WTC11 (cell line): ENCODE results near the gene SCFD1. TPM values are rescaled to one million over a fixed set of nuclear protein-coding genes. Genes with fewer than 3 reads are reported as not detected.

Source experiments
- ATAC-seq: fragments of 200-7000 bp; cut with Tn5 transposase; 2 replicates; pipeline ENCODE4 v1.10.0; 2021; ENCODE audit warnings: mild to moderate bottlenecking, moderate library complexity
- CTCF ChIA-PET: fragments of 300-600 bp; sonication (Branson Sonifier 250); formaldehyde crosslinking; loops from one replicate; lab custom pipeline; 2021; ENCODE audit warnings: antibody characterized with exemption; lab: Charles Lee
- POLR2A ChIA-PET: fragments of 350-600 bp; sonication (Branson Sonifier 250); formaldehyde crosslinking; loops from one replicate; lab custom pipeline; 2021; ENCODE audit warnings: antibody characterized with exemption; lab: Charles Lee
- DNase-seq: peaks from one replicate; pipeline ENCODE4 v3.0.0; 2021; ENCODE audit warnings: low spot score
- H3K27ac Mint-ChIP-seq: 2 replicates; pipeline ENCODE4 v1.8.0; 2021; ENCODE audit warnings: mixed read lengths
- H3K27me3 Mint-ChIP-seq: 2 replicates; pipeline ENCODE4 v1.8.0; 2021; ENCODE audit warnings: low read depth, mild to moderate bottlenecking, moderate library complexity, mixed read lengths
- H3K36me3 Mint-ChIP-seq: 2 replicates; pipeline ENCODE4 v1.8.0; 2021; ENCODE audit warnings: mixed read lengths
- H3K4me1 Mint-ChIP-seq: 2 replicates; pipeline ENCODE4 v1.8.0; 2022; ENCODE audit warnings: mixed read lengths
- H3K4me3 Mint-ChIP-seq: 2 replicates; pipeline ENCODE4 v1.8.0; 2021; ENCODE audit warnings: mild to moderate bottlenecking, moderate library complexity, mixed read lengths
- H3K9me3 Mint-ChIP-seq: 2 replicates; pipeline ENCODE4 v1.8.0; 2021; ENCODE audit warnings: mixed read lengths
- ATF1 ChIP-seq: sonication (generic); formaldehyde crosslinking; IDR thresholded peaks from 2 replicates; pipeline ENCODE4 v1.8.1; 2023; ENCODE audit warnings: mild to moderate bottlenecking, moderate library complexity, missing genetic modification reagents
- ELF4 ChIP-seq: sonication (generic); formaldehyde crosslinking; IDR thresholded peaks from 2 replicates; pipeline ENCODE4 v1.8.1; 2022; ENCODE audit warnings: low read depth, mild to moderate bottlenecking, moderate library complexity, missing genetic modification reagents
- ETV6 ChIP-seq: sonication (generic); formaldehyde crosslinking; IDR thresholded peaks from 2 replicates; pipeline ENCODE4 v1.8.1; 2022; ENCODE audit warnings: mild to moderate bottlenecking, missing genetic modification reagents
- FOXP1 ChIP-seq: sonication (generic); formaldehyde crosslinking; IDR thresholded peaks from 2 replicates; pipeline ENCODE4 v1.8.0; 2022; ENCODE audit warnings: missing genetic modification reagents, mild to moderate bottlenecking, moderate library complexity, borderline replicate concordance
- GABPB1 ChIP-seq: sonication (generic); formaldehyde crosslinking; IDR thresholded peaks from 2 replicates; pipeline ENCODE4 v1.8.1; 2023; ENCODE audit warnings: mild to moderate bottlenecking, missing genetic modification reagents
- HMGA2 ChIP-seq: fragments of 250-450 bp; sonication (Bioruptor Pico); IDR thresholded peaks from 2 replicates; pipeline ENCODE4 v1.4.0; 2021; ENCODE audit warnings: mild to moderate bottlenecking, moderate library complexity
- KAT7 ChIP-seq: sonication (generic); formaldehyde crosslinking; IDR thresholded peaks from 2 replicates; pipeline ENCODE4 v1.8.1; 2023; ENCODE audit warnings: missing genetic modification reagents, mild to moderate bottlenecking, borderline replicate concordance
- NFYB ChIP-seq: sonication (generic); formaldehyde crosslinking; conservative IDR thresholded peaks from 2 replicates; pipeline ENCODE4 v1.8.0; 2022; ENCODE audit warnings: low read depth, missing genetic modification reagents
- NR3C1 ChIP-seq: sonication (generic); formaldehyde crosslinking; conservative IDR thresholded peaks from 2 replicates; pipeline ENCODE4 v1.8.1; 2023; ENCODE audit warnings: low read depth, mild to moderate bottlenecking, missing genetic modification reagents
- ZBTB21 ChIP-seq: sonication (generic); formaldehyde crosslinking; IDR thresholded peaks from 2 replicates; pipeline ENCODE4 v1.8.1; 2023; ENCODE audit warnings: mild to moderate bottlenecking, missing genetic modification reagents, borderline replicate concordance
- ZNF423 ChIP-seq: fragments of 250-450 bp; sonication (Bioruptor Pico); IDR thresholded peaks from 2 replicates; pipeline ENCODE4 v2.1.2; 2022; ENCODE audit warnings: mild to moderate bottlenecking, moderate library complexity
- ZNF671 ChIP-seq: fragments of 250-450 bp; sonication (Bioruptor Pico); IDR thresholded peaks from 2 replicates; pipeline ENCODE4 v1.8.0; 2021; ENCODE audit warnings: mild to moderate bottlenecking
- total RNA-seq: library from RNA; stranded (reverse); gene quantifications from 3 replicates; pipeline ENCODE4 v1.2.3, GENCODE V29; 2021
- TF ChIP-seq, protein P1 (sequence below): sonication (generic); formaldehyde crosslinking; conservative IDR thresholded peaks from 2 replicates; pipeline ENCODE4 v1.8.1; 2023; ENCODE audit warnings: mild to moderate bottlenecking, low read depth, missing genetic modification reagents, moderate library complexity
- TF ChIP-seq, protein P2 (sequence below): fragments of 250-450 bp; sonication (Bioruptor Pico); IDR thresholded peaks from 2 replicates; pipeline ENCODE4 v1.9.0; 2021; ENCODE audit warnings: mild to moderate bottlenecking
- TF ChIP-seq, protein P3 (sequence below): sonication (generic); formaldehyde crosslinking; IDR thresholded peaks from 2 replicates; pipeline ENCODE4 v1.8.0; 2022; ENCODE audit warnings: mild to moderate bottlenecking, missing genetic modification reagents
- TF ChIP-seq, protein P4 (sequence below): fragments of 250-450 bp; sonication (Bioruptor Pico); IDR thresholded peaks from 2 replicates; pipeline ENCODE4 v1.9.0; 2021; ENCODE audit warnings: mild to moderate bottlenecking
- TF ChIP-seq, protein P5 (sequence below): fragments of 250-450 bp; sonication (Bioruptor Pico); IDR thresholded peaks from 2 replicates; pipeline ENCODE4 v1.9.0; 2021; ENCODE audit warnings: mild to moderate bottlenecking, borderline replicate concordance
- TF ChIP-seq, protein P6 (sequence below): fragments of 250-450 bp; sonication (Bioruptor Pico); IDR thresholded peaks from 2 replicates; pipeline ENCODE4 v1.8.0; 2021; ENCODE audit warnings: mild to moderate bottlenecking
- TF ChIP-seq, protein P7 (sequence below): sonication (generic); formaldehyde crosslinking; IDR thresholded peaks from 2 replicates; pipeline ENCODE4 v1.8.1; 2023; ENCODE audit warnings: mild to moderate bottlenecking, missing genetic modification reagents, moderate library complexity
- TF ChIP-seq, protein P8 (sequence below): sonication (generic); formaldehyde crosslinking; IDR thresholded peaks from 2 replicates; pipeline ENCODE4 v1.8.0; 2022; ENCODE audit warnings: mild to moderate bottlenecking, missing genetic modification reagents

The SCFD1 gene
- total RNA-seq, 1 experiment from 2014 or later = 77.5 TPM

DNA sequence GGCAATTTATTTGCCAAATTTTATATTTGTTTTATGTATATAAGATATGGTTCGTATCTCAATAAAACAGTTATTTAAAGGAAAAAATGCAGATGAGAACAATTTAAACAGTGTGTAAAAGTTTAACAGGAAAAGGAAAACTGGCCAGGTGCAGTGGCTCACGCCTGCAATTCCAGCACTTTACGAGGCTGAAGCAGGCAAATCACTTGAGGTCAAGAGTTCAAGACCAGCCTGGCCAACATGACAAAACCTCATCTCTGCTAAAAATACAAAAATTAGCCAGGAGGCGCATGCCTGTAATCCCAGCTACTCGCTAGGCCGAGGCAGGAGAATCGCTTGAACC lies 40.9 kb upstream of the SCFD1 start:
- CTCF ChIA-PET = no interaction called here
- TF ChIP-seq, protein P1, sequence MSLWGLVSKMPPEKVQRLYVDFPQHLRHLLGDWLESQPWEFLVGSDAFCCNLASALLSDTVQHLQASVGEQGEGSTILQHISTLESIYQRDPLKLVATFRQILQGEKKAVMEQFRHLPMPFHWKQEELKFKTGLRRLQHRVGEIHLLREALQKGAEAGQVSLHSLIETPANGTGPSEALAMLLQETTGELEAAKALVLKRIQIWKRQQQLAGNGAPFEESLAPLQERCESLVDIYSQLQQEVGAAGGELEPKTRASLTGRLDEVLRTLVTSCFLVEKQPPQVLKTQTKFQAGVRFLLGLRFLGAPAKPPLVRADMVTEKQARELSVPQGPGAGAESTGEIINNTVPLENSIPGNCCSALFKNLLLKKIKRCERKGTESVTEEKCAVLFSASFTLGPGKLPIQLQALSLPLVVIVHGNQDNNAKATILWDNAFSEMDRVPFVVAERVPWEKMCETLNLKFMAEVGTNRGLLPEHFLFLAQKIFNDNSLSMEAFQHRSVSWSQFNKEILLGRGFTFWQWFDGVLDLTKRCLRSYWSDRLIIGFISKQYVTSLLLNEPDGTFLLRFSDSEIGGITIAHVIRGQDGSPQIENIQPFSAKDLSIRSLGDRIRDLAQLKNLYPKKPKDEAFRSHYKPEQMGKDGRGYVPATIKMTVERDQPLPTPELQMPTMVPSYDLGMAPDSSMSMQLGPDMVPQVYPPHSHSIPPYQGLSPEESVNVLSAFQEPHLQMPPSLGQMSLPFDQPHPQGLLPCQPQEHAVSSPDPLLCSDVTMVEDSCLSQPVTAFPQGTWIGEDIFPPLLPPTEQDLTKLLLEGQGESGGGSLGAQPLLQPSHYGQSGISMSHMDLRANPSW = no peak
- TF ChIP-seq ZBTB21 (no peak), ETV6 (CRISPR knock-in tag) (no peak), NR3C1 (CRISPR knock-in tag) (no peak), FOXP1 (no peak), ATF1 (CRISPR knock-in tag) (no peak), HMGA2 (CRISPR knock-in tag) (no peak), ELF4 (no peak), GABPB1 (no peak), NFYB (CRISPR knock-in tag) (no peak), ZNF671 (CRISPR knock-in tag) (no peak), ZNF423 (CRISPR knock-in tag) (no peak), KAT7 (CRISPR knock-in tag) (no peak)
- TF ChIP-seq, protein P2, sequence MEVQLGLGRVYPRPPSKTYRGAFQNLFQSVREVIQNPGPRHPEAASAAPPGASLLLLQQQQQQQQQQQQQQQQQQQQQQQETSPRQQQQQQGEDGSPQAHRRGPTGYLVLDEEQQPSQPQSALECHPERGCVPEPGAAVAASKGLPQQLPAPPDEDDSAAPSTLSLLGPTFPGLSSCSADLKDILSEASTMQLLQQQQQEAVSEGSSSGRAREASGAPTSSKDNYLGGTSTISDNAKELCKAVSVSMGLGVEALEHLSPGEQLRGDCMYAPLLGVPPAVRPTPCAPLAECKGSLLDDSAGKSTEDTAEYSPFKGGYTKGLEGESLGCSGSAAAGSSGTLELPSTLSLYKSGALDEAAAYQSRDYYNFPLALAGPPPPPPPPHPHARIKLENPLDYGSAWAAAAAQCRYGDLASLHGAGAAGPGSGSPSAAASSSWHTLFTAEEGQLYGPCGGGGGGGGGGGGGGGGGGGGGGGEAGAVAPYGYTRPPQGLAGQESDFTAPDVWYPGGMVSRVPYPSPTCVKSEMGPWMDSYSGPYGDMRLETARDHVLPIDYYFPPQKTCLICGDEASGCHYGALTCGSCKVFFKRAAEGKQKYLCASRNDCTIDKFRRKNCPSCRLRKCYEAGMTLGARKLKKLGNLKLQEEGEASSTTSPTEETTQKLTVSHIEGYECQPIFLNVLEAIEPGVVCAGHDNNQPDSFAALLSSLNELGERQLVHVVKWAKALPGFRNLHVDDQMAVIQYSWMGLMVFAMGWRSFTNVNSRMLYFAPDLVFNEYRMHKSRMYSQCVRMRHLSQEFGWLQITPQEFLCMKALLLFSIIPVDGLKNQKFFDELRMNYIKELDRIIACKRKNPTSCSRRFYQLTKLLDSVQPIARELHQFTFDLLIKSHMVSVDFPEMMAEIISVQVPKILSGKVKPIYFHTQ (CRISPR knock-in tag) = no peak
- TF ChIP-seq, protein P3, sequence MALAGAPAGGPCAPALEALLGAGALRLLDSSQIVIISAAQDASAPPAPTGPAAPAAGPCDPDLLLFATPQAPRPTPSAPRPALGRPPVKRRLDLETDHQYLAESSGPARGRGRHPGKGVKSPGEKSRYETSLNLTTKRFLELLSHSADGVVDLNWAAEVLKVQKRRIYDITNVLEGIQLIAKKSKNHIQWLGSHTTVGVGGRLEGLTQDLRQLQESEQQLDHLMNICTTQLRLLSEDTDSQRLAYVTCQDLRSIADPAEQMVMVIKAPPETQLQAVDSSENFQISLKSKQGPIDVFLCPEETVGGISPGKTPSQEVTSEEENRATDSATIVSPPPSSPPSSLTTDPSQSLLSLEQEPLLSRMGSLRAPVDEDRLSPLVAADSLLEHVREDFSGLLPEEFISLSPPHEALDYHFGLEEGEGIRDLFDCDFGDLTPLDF (CRISPR knock-in tag) = no peak
- TF ChIP-seq, protein P4, sequence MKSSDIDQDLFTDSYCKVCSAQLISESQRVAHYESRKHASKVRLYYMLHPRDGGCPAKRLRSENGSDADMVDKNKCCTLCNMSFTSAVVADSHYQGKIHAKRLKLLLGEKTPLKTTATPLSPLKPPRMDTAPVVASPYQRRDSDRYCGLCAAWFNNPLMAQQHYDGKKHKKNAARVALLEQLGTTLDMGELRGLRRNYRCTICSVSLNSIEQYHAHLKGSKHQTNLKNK (CRISPR knock-in tag) = no peak
- TF ChIP-seq, protein P5, sequence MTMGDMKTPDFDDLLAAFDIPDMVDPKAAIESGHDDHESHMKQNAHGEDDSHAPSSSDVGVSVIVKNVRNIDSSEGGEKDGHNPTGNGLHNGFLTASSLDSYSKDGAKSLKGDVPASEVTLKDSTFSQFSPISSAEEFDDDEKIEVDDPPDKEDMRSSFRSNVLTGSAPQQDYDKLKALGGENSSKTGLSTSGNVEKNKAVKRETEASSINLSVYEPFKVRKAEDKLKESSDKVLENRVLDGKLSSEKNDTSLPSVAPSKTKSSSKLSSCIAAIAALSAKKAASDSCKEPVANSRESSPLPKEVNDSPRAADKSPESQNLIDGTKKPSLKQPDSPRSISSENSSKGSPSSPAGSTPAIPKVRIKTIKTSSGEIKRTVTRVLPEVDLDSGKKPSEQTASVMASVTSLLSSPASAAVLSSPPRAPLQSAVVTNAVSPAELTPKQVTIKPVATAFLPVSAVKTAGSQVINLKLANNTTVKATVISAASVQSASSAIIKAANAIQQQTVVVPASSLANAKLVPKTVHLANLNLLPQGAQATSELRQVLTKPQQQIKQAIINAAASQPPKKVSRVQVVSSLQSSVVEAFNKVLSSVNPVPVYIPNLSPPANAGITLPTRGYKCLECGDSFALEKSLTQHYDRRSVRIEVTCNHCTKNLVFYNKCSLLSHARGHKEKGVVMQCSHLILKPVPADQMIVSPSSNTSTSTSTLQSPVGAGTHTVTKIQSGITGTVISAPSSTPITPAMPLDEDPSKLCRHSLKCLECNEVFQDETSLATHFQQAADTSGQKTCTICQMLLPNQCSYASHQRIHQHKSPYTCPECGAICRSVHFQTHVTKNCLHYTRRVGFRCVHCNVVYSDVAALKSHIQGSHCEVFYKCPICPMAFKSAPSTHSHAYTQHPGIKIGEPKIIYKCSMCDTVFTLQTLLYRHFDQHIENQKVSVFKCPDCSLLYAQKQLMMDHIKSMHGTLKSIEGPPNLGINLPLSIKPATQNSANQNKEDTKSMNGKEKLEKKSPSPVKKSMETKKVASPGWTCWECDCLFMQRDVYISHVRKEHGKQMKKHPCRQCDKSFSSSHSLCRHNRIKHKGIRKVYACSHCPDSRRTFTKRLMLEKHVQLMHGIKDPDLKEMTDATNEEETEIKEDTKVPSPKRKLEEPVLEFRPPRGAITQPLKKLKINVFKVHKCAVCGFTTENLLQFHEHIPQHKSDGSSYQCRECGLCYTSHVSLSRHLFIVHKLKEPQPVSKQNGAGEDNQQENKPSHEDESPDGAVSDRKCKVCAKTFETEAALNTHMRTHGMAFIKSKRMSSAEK (CRISPR knock-in tag) = no peak
- TF ChIP-seq, protein P6, sequence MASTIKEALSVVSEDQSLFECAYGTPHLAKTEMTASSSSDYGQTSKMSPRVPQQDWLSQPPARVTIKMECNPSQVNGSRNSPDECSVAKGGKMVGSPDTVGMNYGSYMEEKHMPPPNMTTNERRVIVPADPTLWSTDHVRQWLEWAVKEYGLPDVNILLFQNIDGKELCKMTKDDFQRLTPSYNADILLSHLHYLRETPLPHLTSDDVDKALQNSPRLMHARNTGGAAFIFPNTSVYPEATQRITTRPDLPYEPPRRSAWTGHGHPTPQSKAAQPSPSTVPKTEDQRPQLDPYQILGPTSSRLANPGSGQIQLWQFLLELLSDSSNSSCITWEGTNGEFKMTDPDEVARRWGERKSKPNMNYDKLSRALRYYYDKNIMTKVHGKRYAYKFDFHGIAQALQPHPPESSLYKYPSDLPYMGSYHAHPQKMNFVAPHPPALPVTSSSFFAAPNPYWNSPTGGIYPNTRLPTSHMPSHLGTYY (CRISPR knock-in tag) = no peak
- TF ChIP-seq, protein P7, sequence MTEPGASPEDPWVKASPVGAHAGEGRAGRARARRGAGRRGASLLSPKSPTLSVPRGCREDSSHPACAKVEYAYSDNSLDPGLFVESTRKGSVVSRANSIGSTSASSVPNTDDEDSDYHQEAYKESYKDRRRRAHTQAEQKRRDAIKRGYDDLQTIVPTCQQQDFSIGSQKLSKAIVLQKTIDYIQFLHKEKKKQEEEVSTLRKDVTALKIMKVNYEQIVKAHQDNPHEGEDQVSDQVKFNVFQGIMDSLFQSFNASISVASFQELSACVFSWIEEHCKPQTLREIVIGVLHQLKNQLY (CRISPR knock-in tag) = no peak
- TF ChIP-seq, protein P8, sequence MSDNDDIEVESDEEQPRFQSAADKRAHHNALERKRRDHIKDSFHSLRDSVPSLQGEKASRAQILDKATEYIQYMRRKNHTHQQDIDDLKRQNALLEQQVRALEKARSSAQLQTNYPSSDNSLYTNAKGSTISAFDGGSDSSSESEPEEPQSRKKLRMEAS (CRISPR knock-in tag) = no peak
- no peak for ATAC-seq
- H3K4me3 Mint-ChIP-seq = no peak overlapping the region
- POLR2A ChIA-PET = no interaction called here
- H3K9me3 Mint-ChIP-seq = peaks cover 34% of the 10 kb centered on the region
- no peak overlapping the region for H3K27ac Mint-ChIP-seq
- H3K36me3 Mint-ChIP-seq = peaks cover 47% of the 10 kb centered on the region
- H3K4me1 Mint-ChIP-seq = peaks cover 25% of the 10 kb centered on the region
- DNase-seq = no peak
- H3K27me3 Mint-ChIP-seq = no peaks in the 10 kb centered on the region
